Muscle of leg (tissue), 16 donors: ENCODE data around the gene AKR1D1. TPM values are rescaled to one million over a fixed set of nuclear protein-coding genes. Genes with fewer than 3 reads are reported as not detected.
"Not testable (repeated sequence)": the region's sequence is repeated elsewhere in the genome, so short reads cannot be mapped to it uniquely, and the experiment has no call there.

Experiments
- DNase-seq: peaks from one replicate; pipeline ENCODE4 v3.0.0; 2013
- H3K27ac ChIP-seq: one replicate; pipeline ENCODE4 v1.5.1; 2013; ENCODE audit warnings: mild to moderate bottlenecking, low read length, control low read depth
- H3K27me3 ChIP-seq: one replicate; pipeline ENCODE4 v1.6.1; 2013; ENCODE audit warnings: low read length; ENCODE audit not compliant: control insufficient read depth, insufficient read depth
- H3K36me3 ChIP-seq: one replicate; pipeline ENCODE4 v1.6.1; 2013; ENCODE audit warnings: low read length; ENCODE audit not compliant: control insufficient read depth, insufficient read depth
- H3K4me1 ChIP-seq: one replicate; pipeline ENCODE4 v1.6.1; 2013; ENCODE audit warnings: low read length; ENCODE audit not compliant: control insufficient read depth, insufficient read depth
- H3K4me3 ChIP-seq: one replicate; pipeline ENCODE4 v1.5.1; 2013; ENCODE audit warnings: low read length, control low read depth
- H3K9me3 ChIP-seq: replicated peaks from 2 replicates; pipeline ENCODE4 v1.6.1; 2013; ENCODE audit warnings: low read depth, low read length; ENCODE audit not compliant: control insufficient read depth
- WGBS: methylation state at CpG from one replicate; pipeline ENCODE4 v1.1.5; 2013; ENCODE audit warnings: missing lambda C conversion rate; ENCODE audit not compliant: insufficient coverage; 5-methylcytosine and 5-hydroxymethylcytosine counted together
- long read RNA-seq, 11 donors: transcript quantifications; one replicate each; lab custom pipeline, GENCODE V29; 2026
- polyA plus RNA-seq, 8 donors: library from polyadenylated mRNA; unstranded; fragments of 120-200 nt; gene quantifications; one replicate each; pipeline versions ENCODE4 v1.2.1 to v1.2.3, GENCODE V29; 2013; ENCODE audit warnings: inconsistent platforms in 1 of 8, low replicate concordance in 1 of 8; ENCODE audit not compliant: insufficient read length in 8 of 8, insufficient read depth in 1 of 8
- total RNA-seq: library from RNA; stranded (reverse); fragments of 120-200 nt; gene quantifications from one replicate; pipeline ENCODE4 v1.2.4, GENCODE V29; 2013

Gene AKR1D1
- total RNA-seq (not detected), polyA plus RNA-seq (under 1 TPM in 3 of 8 donors, not detected in 5; 0.13 to 0.30 (median 0.15) TPM)
- long read RNA-seq, donor 1 = 0 reads
- long read RNA-seq, donor 2 = 0 reads
- long read RNA-seq, donor 3 = 0 reads
- long read RNA-seq, donor 4 = 0 reads
- long read RNA-seq, donor 5 = 0 reads
- long read RNA-seq, donor 6 = 0 reads
- long read RNA-seq, donor 7 = 0 reads
- long read RNA-seq, donor 8 = 0 reads
- long read RNA-seq, donor 9 = 0 reads
- long read RNA-seq, donor 10 = 0 reads
- long read RNA-seq, donor 11 = 0 reads

- Histone ChIP-seq H3K4me1 (no peaks in the 10 kb centered on the region), H3K36me3 (no peaks in the 10 kb centered on the region), H3K27me3 (no peaks in the 10 kb centered on the region), H3K27ac (no peak within 1 kb of the TSS), H3K9me3 (no peaks in the 10 kb centered on the region), H3K4me3 (no peak within 1 kb of the TSS)
- WGBS = no CpG with 5 or more reads among the region's 3 CpGs
- DNase-seq = no peak
Measured at GRCh38 chr7:138076196-138076595, at the start of gene AKR1D1. Gene AKR1D1, plus strand, starts transcription at chr7:138076459. Its CDS starts 60 bp downstream, at chr7:138076519.

GRCh38 chr7:138027100-138027499 lies 49.2 kb upstream of the AKR1D1 start:
- WGBS = 33% methylated on average over 2 of the region's 2 CpGs
- H3K4me1 ChIP-seq = no peaks in the 10 kb centered on the region
- no peak overlapping the region for H3K4me3 ChIP-seq
- H3K27ac ChIP-seq = no peak overlapping the region
- no peaks in the 10 kb centered on the region for H3K9me3 ChIP-seq
- H3K27me3 ChIP-seq = no peaks in the 10 kb centered on the region
- no peaks in the 10 kb centered on the region for H3K36me3 ChIP-seq
- DNase-seq = no peak

- WGBS = 88% methylated on average over 4 of the region's 4 CpGs
- H3K4me1 ChIP-seq = no peaks in the 10 kb centered on the region
- H3K27me3 ChIP-seq = no peaks in the 10 kb centered on the region
- H3K4me3 ChIP-seq = no peak overlapping the region
- no peaks in the 10 kb centered on the region for H3K36me3 ChIP-seq
- no peaks in the 10 kb centered on the region for H3K9me3 ChIP-seq
- DNase-seq = no peak
- H3K27ac ChIP-seq = no peak overlapping the region
Measured at GRCh38 chr7:138029126-138029525, 47.1 kb upstream of the AKR1D1 start.

GRCh38 chr7:138029941-138030340 lies 46.3 kb upstream of the AKR1D1 start:
- Histone ChIP-seq H3K36me3 (no peaks in the 10 kb centered on the region), H3K4me1 (no peaks in the 10 kb centered on the region), H3K27ac (no peak overlapping the region), H3K9me3 (no peaks in the 10 kb centered on the region), H3K4me3 (no peak overlapping the region), H3K27me3 (no peaks in the 10 kb centered on the region)
- no peak for DNase-seq
- no CpG with 5 or more reads among the region's 2 CpGs for WGBS

GRCh38 chr7:138030679-138031351 lies 45.4 kb upstream of the AKR1D1 start:
- Histone ChIP-seq H3K36me3 (no peaks in the 10 kb centered on the region), H3K9me3 (no peaks in the 10 kb centered on the region), H3K4me1 (no peaks in the 10 kb centered on the region), H3K27ac (no peak overlapping the region), H3K27me3 (no peaks in the 10 kb centered on the region), H3K4me3 (no peak overlapping the region)
- DNase-seq = no peak
- 100% methylated on average over 2 of the region's 7 CpGs for WGBS

- Histone ChIP-seq H3K4me1 (no peaks in the 10 kb centered on the region), H3K27me3 (no peaks in the 10 kb centered on the region), H3K4me3 (no peak overlapping the region), H3K36me3 (no peaks in the 10 kb centered on the region), H3K27ac (no peak overlapping the region), H3K9me3 (peaks cover 2% of the 10 kb centered on the region)
- DNase-seq = no peak
Measured at GRCh38 chr7:138032186-138032585, 44.1 kb upstream of the AKR1D1 start.

- peaks cover 2% of the 10 kb centered on the region for H3K9me3 ChIP-seq
- H3K27me3 ChIP-seq = no peaks in the 10 kb centered on the region
- DNase-seq = peak; percentile 53
- no peaks in the 10 kb centered on the region for H3K36me3 ChIP-seq
- no peak overlapping the region for H3K4me3 ChIP-seq
- H3K4me1 ChIP-seq = no peaks in the 10 kb centered on the region
- no peak overlapping the region for H3K27ac ChIP-seq
- WGBS = 86% methylated on average over 1 of the region's 3 CpGs
Measured at GRCh38 chr7:138032770-138033169, 43.5 kb upstream of the AKR1D1 start.

- Histone ChIP-seq H3K36me3 (no peaks in the 10 kb centered on the region), H3K9me3 (peaks cover 2% of the 10 kb centered on the region), H3K4me3 (no peak overlapping the region), H3K4me1 (no peaks in the 10 kb centered on the region), H3K27me3 (no peaks in the 10 kb centered on the region), H3K27ac (no peak overlapping the region)
- 94% methylated on average over 3 of the region's 4 CpGs for WGBS
- no peak for DNase-seq
Measured at GRCh38 chr7:138033241-138033640, 43.0 kb upstream of the AKR1D1 start.

GRCh38 chr7:138036135-138036534 lies 40.1 kb upstream of the AKR1D1 start:
- Histone ChIP-seq H3K9me3 (peaks cover 2% of the 10 kb centered on the region), H3K36me3 (no peaks in the 10 kb centered on the region), H3K4me1 (no peaks in the 10 kb centered on the region), H3K27ac (no peak overlapping the region), H3K4me3 (no peak overlapping the region), H3K27me3 (no peaks in the 10 kb centered on the region)
- no CpG with 5 or more reads among the region's 2 CpGs for WGBS
- DNase-seq = no peak

GRCh38 chr7:138040063-138040462 lies 36.2 kb upstream of the AKR1D1 start:
- WGBS = no CpG with 5 or more reads among the region's 1 CpG
- H3K4me1 ChIP-seq, DNase-seq, H3K9me3 ChIP-seq, H3K27me3 ChIP-seq, H3K27ac ChIP-seq, H3K4me3 ChIP-seq, H3K36me3 ChIP-seq: not testable (repeated sequence)
